A673 (cell line): ENCODE data around the gene TCEA3. TPM values are rescaled to one million over a fixed set of nuclear protein-coding genes. Genes with fewer than 3 reads are reported as not detected.

Experiments used
- BruUV-seq: library from RNA; stranded (reverse); fragments of 400-500 nt; replicated peaks from 2 replicates; lab custom pipeline; 2021; lab: Mats Ljungman, UMichigan
- CTCF ChIA-PET: fragments of 300-600 bp; sonication (Branson Sonifier 250); formaldehyde crosslinking; loops from one replicate; lab custom pipeline; 2022; ENCODE audit warnings: antibody characterized with exemption; lab: Charles Lee
- POLR2A ChIA-PET: fragments of 300-600 bp; sonication (Branson Sonifier 250); formaldehyde crosslinking; loops from one replicate; lab custom pipeline; 2022; ENCODE audit warnings: antibody characterized with exemption; ENCODE audit not compliant: low non-redundant PET; lab: Charles Lee
- DNase-seq: peaks from one replicate; pipeline ENCODE4 v3.0.0-alpha.2; 2015; ENCODE audit warnings: low spot score
- H3K27ac ChIP-seq: fragments of 200-600 bp; sonication (generic); 2 replicates; pipeline ENCODE4 v1.5.1; 2016; ENCODE audit warnings: mixed run types, low read depth, mild to moderate bottlenecking, mixed read lengths, antibody characterized with exemption, low read length; ENCODE audit not compliant: poor library complexity, severe bottlenecking
- H3K27me3 ChIP-seq: fragments of 200-600 bp; sonication (generic); replicated peaks from 2 replicates; pipeline ENCODE4 v1.6.1; 2017; ENCODE audit warnings: mixed run types, low read depth, mild to moderate bottlenecking, mixed read lengths, antibody characterized with exemption, low read length; ENCODE audit not compliant: insufficient read depth, poor library complexity
- H3K36me3 ChIP-seq: fragments of 200-600 bp; sonication (generic); 2 replicates; pipeline ENCODE4 v1.6.1; 2016; ENCODE audit warnings: mixed run types, mild to moderate bottlenecking, mixed read lengths, antibody characterized with exemption, low read length; ENCODE audit not compliant: insufficient read depth, poor library complexity, severe bottlenecking
- H3K4me1 ChIP-seq: fragments of 200-600 bp; sonication (generic); 2 replicates; pipeline ENCODE4 v1.6.1; 2017; ENCODE audit warnings: mixed run types, mild to moderate bottlenecking, mixed read lengths, antibody characterized with exemption, low read length; ENCODE audit not compliant: insufficient read depth, poor library complexity, severe bottlenecking
- H3K4me3 ChIP-seq: fragments of 200-600 bp; sonication (generic); 2 replicates; pipeline ENCODE4 v1.5.1; 2016; ENCODE audit warnings: low read depth, mixed run types, mild to moderate bottlenecking, mixed read lengths, low read length; ENCODE audit not compliant: poor library complexity, severe bottlenecking
- H3K9me3 ChIP-seq: fragments of 200-600 bp; sonication (generic); 2 replicates; pipeline ENCODE4 v1.6.1; 2016; ENCODE audit warnings: mixed run types, low read depth, mild to moderate bottlenecking, mixed read lengths, antibody characterized with exemption, low read length; ENCODE audit not compliant: poor library complexity, severe bottlenecking
- EZH2 ChIP-seq: fragments of 200-600 bp; sonication (generic); IDR thresholded peaks from 2 replicates; pipeline ENCODE4 v1.6.1; 2017; ENCODE audit warnings: borderline replicate concordance, low read depth, mild to moderate bottlenecking, mixed read lengths, antibody characterized with exemption, low read length; ENCODE audit not compliant: poor library complexity, severe bottlenecking
- intact Hi-C: fragments of 100-400 bp; cut with micrococcal nuclease; formaldehyde crosslinking; loops from one replicate; pipeline ENCODE4 v1.10.0; 2022; ENCODE audit not compliant: unreplicated experiment
- total RNA-seq: library from RNA; stranded (reverse); gene quantifications from 2 replicates; pipeline ENCODE4 v1.2.3, GENCODE V29; 2021
- TF ChIP-seq, protein P1 (sequence below): fragments of 300-800, 200-600 bp; sonication (generic); conservative IDR thresholded peaks from 2 replicates; pipeline ENCODE4 v1.5.1; 2017; ENCODE audit warnings: low read depth, mild to moderate bottlenecking, antibody characterized with exemption, low read length, moderate library complexity, mixed read lengths

TCEA3 gene
- total RNA-seq, 1 experiment from 2014 or later: 0.99 TPM

DNA sequence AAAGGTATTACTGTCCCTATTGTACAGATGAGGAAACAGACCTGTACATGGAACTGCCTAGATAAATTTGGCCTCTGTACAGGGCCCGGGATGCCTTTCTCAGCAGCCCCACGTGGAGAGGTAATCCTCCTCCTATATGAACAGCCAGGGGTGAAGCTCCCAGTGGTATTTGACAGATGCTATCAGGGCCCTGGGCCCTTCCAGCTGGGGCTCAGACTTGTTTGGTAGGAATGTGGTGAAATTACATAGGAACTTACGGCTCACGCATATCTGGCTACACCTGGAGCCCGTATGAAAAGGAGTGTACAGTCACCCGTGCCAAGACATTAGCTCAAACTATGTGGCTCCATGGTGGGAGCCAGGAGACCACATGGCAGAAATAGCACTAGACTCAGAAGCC is 24.8 kb upstream of the TCEA3 start:
- Histone ChIP-seq H3K9me3 (no peaks in the 10 kb centered on the region), H3K4me1 (peaks cover 6% of the 10 kb centered on the region), H3K4me3 (no peak overlapping the region), H3K36me3 (no peaks in the 10 kb centered on the region), H3K27me3 (no peaks in the 10 kb centered on the region), H3K27ac (no peak overlapping the region)
- intact Hi-C loops: no loop called here
- BruUV-seq: no TSS peak
- no peak for DNase-seq
- CTCF ChIA-PET: no interaction called here
- POLR2A ChIA-PET: no interaction called here
- TF ChIP-seq, protein P1, sequence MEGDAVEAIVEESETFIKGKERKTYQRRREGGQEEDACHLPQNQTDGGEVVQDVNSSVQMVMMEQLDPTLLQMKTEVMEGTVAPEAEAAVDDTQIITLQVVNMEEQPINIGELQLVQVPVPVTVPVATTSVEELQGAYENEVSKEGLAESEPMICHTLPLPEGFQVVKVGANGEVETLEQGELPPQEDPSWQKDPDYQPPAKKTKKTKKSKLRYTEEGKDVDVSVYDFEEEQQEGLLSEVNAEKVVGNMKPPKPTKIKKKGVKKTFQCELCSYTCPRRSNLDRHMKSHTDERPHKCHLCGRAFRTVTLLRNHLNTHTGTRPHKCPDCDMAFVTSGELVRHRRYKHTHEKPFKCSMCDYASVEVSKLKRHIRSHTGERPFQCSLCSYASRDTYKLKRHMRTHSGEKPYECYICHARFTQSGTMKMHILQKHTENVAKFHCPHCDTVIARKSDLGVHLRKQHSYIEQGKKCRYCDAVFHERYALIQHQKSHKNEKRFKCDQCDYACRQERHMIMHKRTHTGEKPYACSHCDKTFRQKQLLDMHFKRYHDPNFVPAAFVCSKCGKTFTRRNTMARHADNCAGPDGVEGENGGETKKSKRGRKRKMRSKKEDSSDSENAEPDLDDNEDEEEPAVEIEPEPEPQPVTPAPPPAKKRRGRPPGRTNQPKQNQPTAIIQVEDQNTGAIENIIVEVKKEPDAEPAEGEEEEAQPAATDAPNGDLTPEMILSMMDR: no peak
- no peak for TF ChIP-seq EZH2

DNA sequence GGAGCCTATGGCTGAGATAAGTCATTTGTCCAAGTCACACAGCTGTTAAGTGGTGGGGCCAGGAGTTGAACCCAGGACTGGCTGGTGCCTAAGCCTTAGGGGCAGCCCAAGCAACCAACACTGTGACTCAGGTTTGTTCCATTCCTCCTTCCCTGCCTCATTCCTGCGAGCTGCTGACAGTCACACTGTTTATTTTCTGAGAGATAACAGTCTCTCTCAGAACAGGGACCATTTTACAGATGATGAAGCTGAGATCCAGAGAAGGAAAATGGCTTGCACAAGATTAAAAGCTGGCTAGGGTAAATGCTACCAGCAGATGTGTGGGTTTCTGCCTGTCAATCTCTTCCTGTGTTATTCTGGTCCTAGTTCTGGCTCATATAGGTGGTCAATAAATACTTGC is 24.3 kb upstream of the TCEA3 start:
- Histone ChIP-seq H3K36me3 (no peaks in the 10 kb centered on the region), H3K27ac (no peak overlapping the region), H3K27me3 (no peaks in the 10 kb centered on the region), H3K4me1 (peaks cover 6% of the 10 kb centered on the region), H3K9me3 (no peaks in the 10 kb centered on the region), H3K4me3 (no peak overlapping the region)
- intact Hi-C loops: no loop called here
- BruUV-seq: no TSS peak
- no peak for DNase-seq
- ChIA-PET POLR2A (no interaction called here), CTCF (no interaction called here)
- TF ChIP-seq, protein P1: no peak
- TF ChIP-seq EZH2: no peak

DNA sequence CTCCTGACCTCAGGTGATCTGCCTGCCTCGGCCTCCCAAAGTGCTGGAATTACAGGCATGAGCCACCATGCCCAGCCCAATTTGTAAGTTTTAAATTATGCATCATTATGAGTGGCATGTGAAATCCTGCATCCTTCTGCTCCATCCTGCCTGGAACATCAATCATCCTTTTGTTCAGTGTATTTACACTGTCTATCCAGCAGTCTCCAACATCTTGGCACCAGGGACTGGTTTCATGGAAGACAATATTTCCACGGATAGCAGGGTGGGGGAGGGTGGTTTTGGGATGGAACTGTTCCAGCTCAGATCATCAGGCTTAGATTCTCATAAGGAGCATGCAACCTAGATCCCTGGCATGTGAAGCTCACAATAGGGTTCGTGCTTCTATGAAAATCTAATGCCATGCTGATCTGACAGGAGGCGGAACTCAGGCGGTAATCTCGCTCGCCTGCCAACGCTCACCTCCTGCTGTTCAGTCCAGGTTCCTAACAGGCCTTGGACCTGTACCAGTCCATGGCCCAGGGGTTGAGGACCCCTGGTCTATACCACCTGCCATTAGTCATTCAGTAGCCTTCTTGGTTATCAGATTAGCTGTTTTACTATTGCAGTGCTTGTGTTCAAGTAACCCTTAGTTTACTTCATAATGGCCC is 22.2 kb upstream of the TCEA3 start:
- Histone ChIP-seq H3K27ac (no peak overlapping the region), H3K9me3 (no peaks in the 10 kb centered on the region), H3K27me3 (no peaks in the 10 kb centered on the region), H3K4me3 (no peak overlapping the region), H3K4me1 (no peaks in the 10 kb centered on the region), H3K36me3 (no peaks in the 10 kb centered on the region)
- TF ChIP-seq, protein P1: no peak
- no peak for DNase-seq
- BruUV-seq: no TSS peak
- ChIA-PET POLR2A (no interaction called here), CTCF (no interaction called here)
- intact Hi-C loops: no loop called here
